ENCODE data around the gene ZBTB40.

GRCh38 chr1:22542886-22543285, 91.2 kb downstream of the ZBTB40 start:
- TF ChIP-seq CTCF (IDR thresholded peaks at IDR 0.05 in 4 of 5, conservative IDR thresholded peaks at IDR 0.05 in 1 of 5) (no peak), POLR2A (IDR thresholded peaks at IDR 0.05) (no peak)

Measured in gastrocnemius medialis (tissue), 4 donors.